NCI-H2196 (cell line): ENCODE measurements around the gene CRYZ.
A peak's percentile ranks its signal among the peaks of the same experiment; 100 is the strongest.

Experiments
- DNase-seq: peaks from one replicate; lab custom pipeline; 2025; ENCODE audit not compliant: unreplicated experiment; lab: John Stamatoyannopoulos, UW

Gene CRYZ

GRCh38 chr1:74731399-74732052, 1.3 kb downstream of the CRYZ start:
- no peak for DNase-seq

GRCh38 chr1:74729741-74730478, 2.9 kb downstream of the CRYZ start:
- no peak for DNase-seq

- DNase-seq = no peak
These were observed 4.1 kb downstream of the CRYZ start for GRCh38 chr1:74728736-74729135.

GRCh38 chr1:74726063-74726462, 6.8 kb downstream of the CRYZ start:
- no peak for DNase-seq

GRCh38 chr1:74717626-74718025, 15.2 kb downstream of the CRYZ start:
- DNase-seq = no peak

GRCh38 chr1:74716822-74717221, 16.0 kb downstream of the CRYZ start:
- no peak for DNase-seq

GRCh38 chr1:74715806-74716205, 17.0 kb downstream of the CRYZ start:
- no peak for DNase-seq

GRCh38 chr1:74715236-74715502, 17.7 kb downstream of the CRYZ start:
- no peak for DNase-seq

GRCh38 chr1:74714429-74715235, 18.2 kb downstream of the CRYZ start:
- DNase-seq = no peak

GRCh38 chr1:74713849-74714248, 19.0 kb downstream of the CRYZ start:
- DNase-seq = no peak

GRCh38 chr1:74712881-74713280, 20.0 kb downstream of the CRYZ start:
- no peak for DNase-seq

GRCh38 chr1:74703386-74704182, 29.3 kb downstream of the CRYZ start:
- DNase-seq = no peak

- no peak for DNase-seq
These were observed 33.5 kb downstream of the CRYZ start for GRCh38 chr1:74699331-74699730.

GRCh38 chr1:74697832-74698231, 35.0 kb downstream of the CRYZ start:
- DNase-seq = no peak

GRCh38 chr1:74693473-74693872, 39.4 kb downstream of the CRYZ start:
- no peak for DNase-seq

- no peak for DNase-seq
These were observed 41.9 kb downstream of the CRYZ start for GRCh38 chr1:74690909-74691308.

- no peak for DNase-seq
These were observed 42.5 kb downstream of the CRYZ start for GRCh38 chr1:74690364-74690696.

- peak; percentile 47 for DNase-seq
These were observed 43.1 kb downstream of the CRYZ start for GRCh38 chr1:74689621-74690363.

GRCh38 chr1:74686928-74687327, 45.9 kb downstream of the CRYZ start:
- DNase-seq = no peak

GRCh38 chr1:74684301-74684700, 48.5 kb downstream of the CRYZ start:
- no peak for DNase-seq

- no peak for DNase-seq
These were observed 49.2 kb downstream of the CRYZ start for GRCh38 chr1:74683656-74684055.
